Astrocyte of the spinal cord (primary cell): Measurements from ENCODE around the gene HOATZ.

Source experiments
- DNase-seq: peaks from one replicate; pipeline ENCODE4 v3.0.0; 2011; ENCODE audit warnings: low read depth, low spot score
- H3K4me3 ChIP-seq: 2 replicates; pipeline ENCODE4 v1.5.1; 2011; ENCODE audit warnings: low read depth, mild to moderate bottlenecking, low read length, moderate library complexity
- CTCF ChIP-seq: IDR thresholded peaks from 2 replicates; pipeline ENCODE4 v1.5.1; 2012; ENCODE audit warnings: low read depth, mild to moderate bottlenecking, low read length, inconsistent platforms
- in situ Hi-C: cut with HindIII; loops from 2 replicates; pipeline ENCODE4 v1.10.0; 2017; ENCODE audit warnings: low sequenced_read_pairs

Gene HOATZ

DNA sequence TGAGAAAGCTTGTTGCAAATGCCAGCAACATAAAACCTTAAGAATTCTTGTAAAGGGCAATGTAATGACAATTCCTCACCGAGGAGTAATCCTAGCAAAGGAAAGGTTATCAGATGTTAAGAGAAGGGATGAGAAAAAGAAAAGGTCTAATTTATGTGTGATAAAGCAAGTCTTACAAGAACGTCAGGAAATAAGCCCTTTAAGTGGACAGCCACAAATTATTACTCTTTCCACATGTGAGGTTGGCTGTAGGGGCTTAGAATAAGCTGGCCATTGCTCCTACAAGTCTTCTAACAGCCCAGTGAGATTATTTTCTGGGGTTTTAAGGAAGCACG lies 35.3 kb downstream of the HOATZ start:
- no peak for DNase-seq
- no peak for TF ChIP-seq CTCF
- H3K4me3 ChIP-seq, result no peak overlapping the region
- in situ Hi-C loops, result no loop called here

GRCh38 chr11:111550258-111550657 lies 35.7 kb downstream of the HOATZ start:
- TF ChIP-seq CTCF, result no peak
- no peak for DNase-seq
- H3K4me3 ChIP-seq, result no peak overlapping the region
- in situ Hi-C loops, result no loop called here

GRCh38 chr11:111554532-111554931 lies 40.0 kb downstream of the HOATZ start:
- in situ Hi-C loops, result no loop called here
- no peak overlapping the region for H3K4me3 ChIP-seq
- no peak for TF ChIP-seq CTCF
- no peak for DNase-seq

GRCh38 chr11:111555255-111555654 lies 40.7 kb downstream of the HOATZ start:
- no peak for TF ChIP-seq CTCF
- H3K4me3 ChIP-seq, result no peak overlapping the region
- DNase-seq, result peak; percentile 71
- in situ Hi-C loops, result no loop called here

GRCh38 chr11:111557425-111558111 lies 43.0 kb downstream of the HOATZ start:
- no peak for TF ChIP-seq CTCF
- peak; percentile 95 for DNase-seq
- in situ Hi-C loops, result no loop called here
- no peak overlapping the region for H3K4me3 ChIP-seq

DNA sequence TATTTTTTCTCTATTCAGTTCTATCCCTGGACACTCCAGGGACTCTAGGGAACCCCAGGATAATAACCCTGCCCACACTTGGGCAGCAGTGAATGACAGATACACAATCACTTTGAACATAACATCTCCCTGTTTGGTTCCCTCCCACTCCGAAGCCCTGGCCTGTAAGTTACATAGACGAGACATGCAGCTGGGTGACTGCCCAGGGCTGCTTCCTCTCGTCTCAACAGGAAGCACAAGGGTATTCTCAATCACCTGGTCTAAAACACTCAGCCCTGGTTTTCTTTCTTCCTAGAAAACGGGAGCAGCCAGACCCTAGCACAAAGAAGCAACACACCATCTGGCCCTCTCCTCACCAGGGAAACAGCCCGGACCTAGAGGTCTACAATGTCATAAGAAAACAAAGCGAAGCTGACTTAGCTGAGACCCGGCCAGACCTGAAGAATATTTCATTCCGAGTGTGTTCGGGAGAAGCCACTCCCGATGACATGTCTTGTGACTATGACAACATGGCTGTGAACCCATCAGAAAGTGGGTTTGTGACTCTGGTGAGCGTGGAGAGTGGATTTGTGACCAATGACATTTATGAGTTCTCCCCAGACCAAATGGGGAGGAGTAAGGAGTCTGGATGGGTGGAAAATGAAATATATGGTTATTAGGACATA lies 45.4 kb downstream of the HOATZ start:
- no peak for TF ChIP-seq CTCF
- DNase-seq, result no peak
- no peak overlapping the region for H3K4me3 ChIP-seq
- in situ Hi-C loops, result no loop called here
